OCI-LY3 (cell line): ENCODE measurements around the gene PDGFA.

Experiments used
- H2AFZ ChIP-seq: fragments of 200-600, 300-600 bp; shearing (Covaris generic); 2 replicates; pipeline ENCODE4 v1.6.0; 2014; ENCODE audit warnings: antibody characterized with exemption, low read depth, low read length
- H3K27ac ChIP-seq: fragments of 200-600, 300-600 bp; sonication (generic); 2 replicates; pipeline ENCODE4 v1.5.1; 2014; ENCODE audit warnings: mild to moderate bottlenecking, low read length, moderate library complexity, mixed read lengths
- H3K27me3 ChIP-seq: fragments of 200-600, 300-600 bp; sonication (generic); 2 replicates; pipeline ENCODE4 v1.6.1; 2014; ENCODE audit warnings: low read depth, low read length, mixed read lengths
- H3K36me3 ChIP-seq: fragments of 200-600, 300-600 bp; sonication (generic); replicated peaks from 2 replicates; pipeline ENCODE3; 2014; ENCODE audit warnings: low read depth, low read length, mixed read lengths
- H3K4me1 ChIP-seq: fragments of 300-600, 200-600 bp; sonication (generic); 2 replicates; pipeline ENCODE4 v1.6.1; 2014; ENCODE audit warnings: low read length, mixed read lengths
- H3K4me2 ChIP-seq: fragments of 200-600, 300-600 bp; sonication (generic); 2 replicates; pipeline ENCODE4 v1.6.1; 2014; ENCODE audit warnings: low read length, mixed read lengths
- H3K4me3 ChIP-seq: fragments of 300-600, 200-600 bp; sonication (generic); 2 replicates; pipeline ENCODE4 v1.5.1; 2014; ENCODE audit warnings: antibody characterized with exemption, mild to moderate bottlenecking, low read length, moderate library complexity
- H3K79me2 ChIP-seq: fragments of 300-600, 200-600 bp; shearing (Covaris generic); 2 replicates; pipeline ENCODE4 v1.6.1; 2014; ENCODE audit warnings: mild to moderate bottlenecking, low read length, mixed read lengths
- H3K9ac ChIP-seq: fragments of 300-600, 200-600 bp; shearing (Covaris generic); 2 replicates; pipeline ENCODE4 v1.6.0; 2014; ENCODE audit warnings: mild to moderate bottlenecking, low read length, moderate library complexity
- H3K9me3 ChIP-seq: fragments of 200-600, 300-600 bp; shearing (Covaris generic); 2 replicates; pipeline ENCODE4 v1.6.1; 2014; ENCODE audit warnings: low read length, mixed read lengths; ENCODE audit not compliant: insufficient read depth
- H4K20me1 ChIP-seq: fragments of 200-600, 300-600 bp; sonication (generic); 2 replicates; pipeline ENCODE4 v1.6.1; 2016; ENCODE audit warnings: low read length, mixed read lengths; ENCODE audit not compliant: insufficient read depth
- EZH2phosphoT487 ChIP-seq: fragments of 200-600 bp; shearing (Covaris generic); IDR thresholded peaks from 2 replicates; pipeline ENCODE4 v1.6.1; 2018; ENCODE audit warnings: antibody characterized with exemption, mixed run types, low read depth
- TF ChIP-seq, protein P1 (sequence below): fragments of 200-600, 300-600 bp; sonication (generic); IDR thresholded peaks from 2 replicates; pipeline ENCODE4 v1.5.1; 2014; ENCODE audit warnings: antibody characterized with exemption, low read length, low read depth

PDGFA gene

GRCh38 chr7:507623-508300 lies 11.9 kb downstream of the PDGFA start:
- Histone ChIP-seq H3K27me3 (no peaks in the 10 kb centered on the region), H3K79me2 (no peaks in the 10 kb centered on the region), H3K9ac (no peak overlapping the region), H3K4me1 (no peaks in the 10 kb centered on the region), H3K4me2 (no peak overlapping the region), H2AFZ (no peak overlapping the region), H3K27ac (no peak overlapping the region), H4K20me1 (no peaks in the 10 kb centered on the region), H3K4me3 (no peak overlapping the region), H3K9me3 (no peaks in the 10 kb centered on the region), H3K36me3 (no peaks in the 10 kb centered on the region)
- TF ChIP-seq, protein P1, sequence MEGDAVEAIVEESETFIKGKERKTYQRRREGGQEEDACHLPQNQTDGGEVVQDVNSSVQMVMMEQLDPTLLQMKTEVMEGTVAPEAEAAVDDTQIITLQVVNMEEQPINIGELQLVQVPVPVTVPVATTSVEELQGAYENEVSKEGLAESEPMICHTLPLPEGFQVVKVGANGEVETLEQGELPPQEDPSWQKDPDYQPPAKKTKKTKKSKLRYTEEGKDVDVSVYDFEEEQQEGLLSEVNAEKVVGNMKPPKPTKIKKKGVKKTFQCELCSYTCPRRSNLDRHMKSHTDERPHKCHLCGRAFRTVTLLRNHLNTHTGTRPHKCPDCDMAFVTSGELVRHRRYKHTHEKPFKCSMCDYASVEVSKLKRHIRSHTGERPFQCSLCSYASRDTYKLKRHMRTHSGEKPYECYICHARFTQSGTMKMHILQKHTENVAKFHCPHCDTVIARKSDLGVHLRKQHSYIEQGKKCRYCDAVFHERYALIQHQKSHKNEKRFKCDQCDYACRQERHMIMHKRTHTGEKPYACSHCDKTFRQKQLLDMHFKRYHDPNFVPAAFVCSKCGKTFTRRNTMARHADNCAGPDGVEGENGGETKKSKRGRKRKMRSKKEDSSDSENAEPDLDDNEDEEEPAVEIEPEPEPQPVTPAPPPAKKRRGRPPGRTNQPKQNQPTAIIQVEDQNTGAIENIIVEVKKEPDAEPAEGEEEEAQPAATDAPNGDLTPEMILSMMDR, result no peak
- no peak for TF ChIP-seq EZH2phosphoT487

DNA sequence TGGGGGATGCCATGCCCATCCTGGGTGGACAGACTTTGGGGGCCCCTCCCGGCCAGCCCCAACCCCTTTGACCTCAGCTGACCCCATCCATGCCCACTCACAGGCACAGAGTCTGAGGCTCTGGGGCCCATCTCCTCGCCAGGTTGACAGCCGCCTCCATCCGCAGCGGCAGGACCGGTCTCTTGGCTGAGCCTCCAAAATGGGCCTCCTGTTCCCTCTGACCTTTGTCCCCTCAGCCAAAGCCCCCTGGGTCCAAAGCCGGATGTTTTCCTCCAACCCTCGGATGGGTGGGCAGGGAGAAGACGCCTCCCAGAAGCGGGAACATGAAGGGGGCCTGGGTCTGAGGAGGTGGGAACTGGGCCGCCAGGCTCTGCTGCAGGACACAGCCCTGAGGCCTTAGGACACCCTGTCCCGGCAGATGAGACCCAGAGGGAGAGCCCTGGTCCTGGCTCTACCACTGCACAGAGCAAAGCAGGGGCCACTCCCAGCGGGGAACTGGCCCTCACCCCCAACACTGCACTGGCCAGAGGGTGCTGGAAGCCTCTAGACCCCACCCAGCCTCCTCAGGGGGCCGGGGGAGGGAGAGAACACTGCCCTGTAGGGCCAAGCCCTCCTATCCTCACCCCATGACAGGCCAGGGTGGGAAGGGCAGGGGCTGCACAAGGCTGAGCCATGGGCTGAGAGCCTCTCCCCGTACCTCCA lies 12.6 kb downstream of the PDGFA start:
- H3K27me3 ChIP-seq, result no peaks in the 10 kb centered on the region
- H3K9ac ChIP-seq, result no peak overlapping the region
- no peaks in the 10 kb centered on the region for H3K79me2 ChIP-seq
- no peak overlapping the region for H3K4me3 ChIP-seq
- no peak for TF ChIP-seq EZH2phosphoT487
- TF ChIP-seq, protein P1, result no peak
- no peaks in the 10 kb centered on the region for H3K36me3 ChIP-seq
- H4K20me1 ChIP-seq, result no peaks in the 10 kb centered on the region
- no peak overlapping the region for H3K27ac ChIP-seq
- H2AFZ ChIP-seq, result no peak overlapping the region
- H3K9me3 ChIP-seq, result no peaks in the 10 kb centered on the region
- no peak overlapping the region for H3K4me2 ChIP-seq
- H3K4me1 ChIP-seq, result no peaks in the 10 kb centered on the region

GRCh38 chr7:506391-506831 lies 13.2 kb downstream of the PDGFA start:
- no peak overlapping the region for H2AFZ ChIP-seq
- H3K4me1 ChIP-seq, result no peaks in the 10 kb centered on the region
- no peak overlapping the region for H3K4me2 ChIP-seq
- H4K20me1 ChIP-seq, result no peaks in the 10 kb centered on the region
- no peaks in the 10 kb centered on the region for H3K36me3 ChIP-seq
- no peak overlapping the region for H3K4me3 ChIP-seq
- no peaks in the 10 kb centered on the region for H3K27me3 ChIP-seq
- no peaks in the 10 kb centered on the region for H3K9me3 ChIP-seq
- TF ChIP-seq, protein P1, result no peak
- no peak for TF ChIP-seq EZH2phosphoT487
- no peaks in the 10 kb centered on the region for H3K79me2 ChIP-seq
- no peak overlapping the region for H3K27ac ChIP-seq
- no peak overlapping the region for H3K9ac ChIP-seq

DNA sequence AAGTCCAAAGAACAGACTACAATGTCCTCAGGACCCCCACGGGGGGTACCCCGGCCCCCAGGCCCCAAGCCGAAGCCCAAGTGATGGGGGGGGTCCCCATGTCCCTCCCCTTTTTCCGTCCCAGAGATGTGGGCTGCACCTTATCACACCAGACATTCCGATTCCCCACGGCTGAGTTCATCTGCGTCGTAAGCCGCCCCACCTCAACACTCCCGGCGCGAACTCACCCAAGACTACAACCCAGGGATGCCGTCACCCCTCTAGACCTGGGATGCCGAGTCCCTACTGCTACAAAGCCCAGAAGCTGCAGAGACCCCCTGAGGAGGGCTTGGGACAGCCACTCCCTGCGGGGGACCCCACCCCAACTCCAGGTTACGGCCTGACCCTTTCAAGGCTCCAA lies 14.5 kb downstream of the PDGFA start:
- H3K9me3 ChIP-seq, result no peaks in the 10 kb centered on the region
- no peak overlapping the region for H3K4me2 ChIP-seq
- H3K4me1 ChIP-seq, result no peaks in the 10 kb centered on the region
- no peaks in the 10 kb centered on the region for H3K36me3 ChIP-seq
- H3K27ac ChIP-seq, result no peak overlapping the region
- no peaks in the 10 kb centered on the region for H3K27me3 ChIP-seq
- no peak overlapping the region for H2AFZ ChIP-seq
- H3K9ac ChIP-seq, result no peak overlapping the region
- no peaks in the 10 kb centered on the region for H4K20me1 ChIP-seq
- no peaks in the 10 kb centered on the region for H3K79me2 ChIP-seq
- no peak overlapping the region for H3K4me3 ChIP-seq
- TF ChIP-seq, protein P1, result no peak
- TF ChIP-seq EZH2phosphoT487, result no peak
